Astrocyte (in vitro differentiated cells and primary cell): ENCODE measurements around the gene MS4A4E. TPM values are rescaled to one million over a fixed set of nuclear protein-coding genes. Genes with fewer than 3 reads are reported as not detected.

Experiments
- DNase-seq: peaks from one replicate; pipeline ENCODE4 v3.0.0-alpha.2; 2010; ENCODE audit warnings: low read depth
- FAIRE-seq: peaks from 2 replicates; lab custom pipeline; 2011; peaks lifted over from hg19 to GRCh38; lab: Jason Lieb, UNC
- H2AFZ ChIP-seq: 2 replicates; pipeline ENCODE4 v1.6.0; 2012; ENCODE audit warnings: low read depth, low read length, inconsistent platforms
- H3K27ac ChIP-seq: 2 replicates; pipeline ENCODE4 v1.5.1; 2011; ENCODE audit warnings: low read depth, low read length, inconsistent platforms
- H3K27me3 ChIP-seq: 2 replicates; pipeline ENCODE4 v1.6.0; 2011; ENCODE audit warnings: low read length, inconsistent platforms; ENCODE audit not compliant: insufficient read depth
- H3K36me3 ChIP-seq: 2 replicates; pipeline ENCODE4 v1.5.1; 2011; ENCODE audit warnings: low read length, inconsistent platforms; ENCODE audit not compliant: insufficient read depth
- H3K4me1 ChIP-seq: 2 replicates; pipeline ENCODE4 v1.5.1; 2011; ENCODE audit warnings: low read length, inconsistent platforms; ENCODE audit not compliant: insufficient read depth
- H3K4me2 ChIP-seq: 2 replicates; pipeline ENCODE4 v1.6.0; 2012; ENCODE audit warnings: low read length, inconsistent platforms
- H3K4me3 ChIP-seq: 2 replicates; pipeline ENCODE4 v1.5.1; 2011; ENCODE audit warnings: low read depth, mild to moderate bottlenecking, low read length, inconsistent platforms; ENCODE audit not compliant: insufficient read depth
- H3K79me2 ChIP-seq: 2 replicates; pipeline ENCODE4 v1.6.0; 2012; ENCODE audit warnings: mild to moderate bottlenecking, low read length, inconsistent platforms; ENCODE audit not compliant: insufficient read depth
- H3K9ac ChIP-seq: 2 replicates; pipeline ENCODE4 v1.6.0; 2012; ENCODE audit warnings: mild to moderate bottlenecking, low read length, inconsistent platforms
- H3K9me3 ChIP-seq: 2 replicates; pipeline ENCODE4 v1.5.1; 2012; ENCODE audit warnings: low read depth, mild to moderate bottlenecking, low read length, inconsistent platforms; ENCODE audit not compliant: insufficient read depth
- H4K20me1 ChIP-seq: 2 replicates; pipeline ENCODE4 v1.6.0; 2012; ENCODE audit warnings: low read length, inconsistent platforms; ENCODE audit not compliant: insufficient read depth
- H3K27ac Mint-ChIP-seq: one replicate; pipeline ENCODE4 v1.8.0; 2021; ENCODE audit warnings: mild to moderate bottlenecking, mixed read lengths; ENCODE audit not compliant: unreplicated experiment
- H3K27me3 Mint-ChIP-seq: one replicate; pipeline ENCODE4 v1.8.0; 2021; ENCODE audit warnings: low read depth, mixed read lengths; ENCODE audit not compliant: unreplicated experiment
- H3K36me3 Mint-ChIP-seq: one replicate; pipeline ENCODE4 v1.8.0; 2021; ENCODE audit warnings: low read depth, mixed read lengths; ENCODE audit not compliant: unreplicated experiment
- H3K4me1 Mint-ChIP-seq: one replicate; pipeline ENCODE4 v1.8.0; 2021; ENCODE audit warnings: low read depth, mixed read lengths; ENCODE audit not compliant: unreplicated experiment
- H3K4me3 Mint-ChIP-seq: one replicate; pipeline ENCODE4 v1.8.0; 2021; ENCODE audit warnings: mild to moderate bottlenecking, moderate library complexity, mixed read lengths; ENCODE audit not compliant: unreplicated experiment
- H3K9me3 Mint-ChIP-seq: one replicate; pipeline ENCODE4 v1.8.0; 2021; ENCODE audit warnings: mild to moderate bottlenecking, mixed read lengths; ENCODE audit not compliant: unreplicated experiment
- CTCF ChIP-seq: IDR thresholded peaks from 2 replicates; pipeline ENCODE4 v1.5.1; 2011; ENCODE audit warnings: low read depth, mild to moderate bottlenecking, inconsistent platforms, low read length, moderate library complexity; ENCODE audit not compliant: insufficient read depth
- EZH2 ChIP-seq: IDR thresholded peaks from 2 replicates; pipeline ENCODE4 v1.6.1; 2012; ENCODE audit warnings: mild to moderate bottlenecking, low read length, inconsistent platforms; ENCODE audit not compliant: insufficient read depth
- total RNA-seq: library from RNA; stranded (reverse); gene quantifications from 2 replicates; pipeline ENCODE4 v1.2.1, GENCODE V29; 2021

Gene MS4A4E
- total RNA-seq, 1 donor from 2014 or later = not detected

- DNase-seq (no peak), FAIRE-seq (no peak)
- TF ChIP-seq CTCF = no peak
- TF ChIP-seq EZH2 = no peak
- Histone ChIP-seq H3K27me3 (no peaks in the 10 kb centered on the region), H3K9ac (no peak within 1 kb of the TSS), H3K9me3 (no peaks in the 10 kb centered on the region), H3K36me3 (no peaks in the 10 kb centered on the region), H3K79me2 (no peaks in the 10 kb centered on the region), H3K4me1 (no peaks in the 10 kb centered on the region), H3K4me2 (no peak within 1 kb of the TSS), H4K20me1 (no peaks in the 10 kb centered on the region), H3K27ac (no peak within 1 kb of the TSS), H2AFZ (no peak within 1 kb of the TSS), H3K4me3 (no peak within 1 kb of the TSS)
- no peak within 1 kb of the TSS for H3K4me3 Mint-ChIP-seq
- H3K27ac Mint-ChIP-seq = no peak within 1 kb of the TSS
- peaks cover 5% of the 10 kb centered on the region for H3K9me3 Mint-ChIP-seq
- H3K4me1 Mint-ChIP-seq = no peaks in the 10 kb centered on the region
- no peaks in the 10 kb centered on the region for H3K36me3 Mint-ChIP-seq
- H3K27me3 Mint-ChIP-seq = no peaks in the 10 kb centered on the region
These were observed 60.2 kb downstream of the MS4A4E start, which contains the start of gene MS4A6A for GRCh38 chr11:60182541-60183330. Gene MS4A6A (minus strand): TSS chr11:60183083. CDS start chr11:60181727, 1,356 bp downstream.

GRCh38 chr11:60175860-60176275 lies 67.1 kb downstream of the MS4A4E start:
- H3K9me3 Mint-ChIP-seq = no peaks in the 10 kb centered on the region
- no peak for FAIRE-seq
- no peak overlapping the region for H3K9ac ChIP-seq
- H3K27me3 Mint-ChIP-seq = no peaks in the 10 kb centered on the region
- peaks cover 6% of the 10 kb centered on the region for H3K4me1 Mint-ChIP-seq
- no peaks in the 10 kb centered on the region for H3K4me1 ChIP-seq
- H3K36me3 Mint-ChIP-seq = no peaks in the 10 kb centered on the region
- no peaks in the 10 kb centered on the region for H3K36me3 ChIP-seq
- H3K27me3 ChIP-seq = no peaks in the 10 kb centered on the region
- TF ChIP-seq EZH2 (no peak), CTCF (no peak)
- no peak overlapping the region for H3K4me3 ChIP-seq
- H3K9me3 ChIP-seq = no peaks in the 10 kb centered on the region
- no peaks in the 10 kb centered on the region for H4K20me1 ChIP-seq
- no peak overlapping the region for H3K4me3 Mint-ChIP-seq
- no peak for DNase-seq
- no peaks in the 10 kb centered on the region for H3K79me2 ChIP-seq
- H3K27ac ChIP-seq = no peak overlapping the region
- no peak overlapping the region for H3K27ac Mint-ChIP-seq
- no peak overlapping the region for H3K4me2 ChIP-seq
- H2AFZ ChIP-seq = no peak overlapping the region

GRCh38 chr11:60172011-60172410 lies 70.9 kb downstream of the MS4A4E start:
- Histone ChIP-seq H3K36me3 (no peaks in the 10 kb centered on the region), H2AFZ (no peak overlapping the region), H3K79me2 (no peaks in the 10 kb centered on the region), H4K20me1 (no peaks in the 10 kb centered on the region), H3K9me3 (peaks cover 5% of the 10 kb centered on the region), H3K27me3 (no peaks in the 10 kb centered on the region), H3K4me3 (no peak overlapping the region), H3K9ac (no peak overlapping the region), H3K4me2 (no peak overlapping the region), H3K4me1 (no peaks in the 10 kb centered on the region), H3K27ac (no peak overlapping the region)
- Mint-ChIP-seq H3K9me3 (no peaks in the 10 kb centered on the region), H3K27ac (no peak overlapping the region), H3K27me3 (no peaks in the 10 kb centered on the region), H3K36me3 (no peaks in the 10 kb centered on the region), H3K4me3 (no peak overlapping the region), H3K4me1 (peaks cover 6% of the 10 kb centered on the region)
- DNase-seq (no peak), FAIRE-seq (no peak)
- TF ChIP-seq CTCF (no peak), EZH2 (no peak)
